ENCODE measurements around the gene SEMA3D. TPM values are rescaled to one million over a fixed set of nuclear protein-coding genes. Genes with fewer than 3 reads are reported as not detected.

The SEMA3D gene
- polyA plus RNA-seq, 12 donors = 12.1 to 72.9 (median 17.9) TPM; not detected in 1

GRCh38 chr7:85079434-85079833 is 107.4 kb downstream of the SEMA3D start:
- no peak for DNase-seq

- DNase-seq = no peak
Measured at GRCh38 chr7:85078181-85078580, 108.7 kb downstream of the SEMA3D start.

- DNase-seq = no peak
Measured at GRCh38 chr7:85075864-85076263, 111.0 kb downstream of the SEMA3D start.

- DNase-seq = no peak
Measured at GRCh38 chr7:85074992-85075391, 111.9 kb downstream of the SEMA3D start.

- no peak for DNase-seq
Measured at GRCh38 chr7:85074016-85074415, 112.8 kb downstream of the SEMA3D start.

- no peak for DNase-seq
Measured at GRCh38 chr7:85070967-85071628, 115.8 kb downstream of the SEMA3D start.

DNA sequence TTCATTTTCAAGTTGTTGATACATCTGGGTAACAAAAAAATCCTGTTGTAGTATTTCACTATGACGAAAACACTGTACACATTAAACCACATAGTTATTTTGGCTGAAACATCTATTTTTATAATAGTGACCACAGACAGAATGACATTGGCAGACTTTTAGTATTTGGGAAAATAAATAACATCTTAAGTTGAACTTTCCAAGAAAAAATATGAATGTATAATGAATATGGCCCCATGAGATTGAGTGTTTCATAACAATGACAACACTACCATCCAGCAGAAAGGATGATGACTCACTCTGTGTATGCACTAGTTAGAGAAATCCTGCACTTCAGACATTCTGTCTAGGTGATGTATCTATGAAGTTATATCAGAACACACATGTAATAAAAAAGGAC is 118.1 kb downstream of the SEMA3D start:
- DNase-seq = peak; percentile 29

- DNase-seq = no peak
Measured at GRCh38 chr7:85067371-85067770, 119.5 kb downstream of the SEMA3D start.

DNA sequence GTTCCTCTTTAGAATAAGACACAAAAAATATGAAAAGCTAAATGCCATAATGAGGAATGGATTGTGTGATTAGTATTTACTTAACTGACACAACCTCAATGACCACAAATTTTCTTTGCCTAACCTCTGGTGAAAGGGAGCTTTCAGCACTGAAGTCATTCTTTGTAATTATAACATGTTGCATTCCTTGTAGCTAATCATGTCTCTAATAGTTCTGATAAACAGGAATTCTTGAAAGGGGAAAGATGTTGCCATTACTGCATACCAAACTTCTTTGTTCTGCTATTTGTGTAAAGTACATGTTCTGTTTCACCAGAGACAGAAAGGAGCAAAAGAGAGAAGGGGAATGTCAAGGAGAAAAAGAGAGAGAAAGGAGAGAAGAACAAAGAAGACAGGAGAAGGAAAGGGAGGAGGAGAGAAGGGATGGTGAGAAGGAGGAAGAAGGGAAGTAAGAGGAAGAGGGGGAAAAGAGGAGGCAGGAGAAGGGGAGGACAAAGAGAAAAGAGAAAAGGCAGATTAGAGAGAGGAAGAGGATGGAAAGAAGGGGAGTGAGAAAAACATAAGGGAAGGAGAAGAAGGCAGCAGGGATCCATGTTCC is 120.9 kb downstream of the SEMA3D start:
- DNase-seq = no peak

DNA sequence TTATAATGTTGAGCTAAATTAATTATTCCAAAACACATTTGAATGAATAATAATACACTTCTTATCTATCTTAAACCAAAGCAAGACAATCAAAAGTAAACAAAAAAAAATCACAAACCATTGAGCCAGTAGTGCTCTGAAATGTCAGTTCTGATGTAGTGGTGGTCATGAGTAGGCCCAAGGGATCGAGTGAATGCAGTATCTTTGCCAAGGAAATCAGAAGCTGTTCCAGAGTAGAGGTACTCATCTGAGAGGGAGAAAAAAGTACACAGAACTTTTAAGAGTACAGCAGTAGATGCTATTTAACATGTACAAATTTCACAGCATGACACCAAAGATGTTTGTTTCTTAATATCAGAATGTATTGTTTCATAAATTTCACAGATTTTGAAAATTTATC is 121.5 kb downstream of the SEMA3D start:
- DNase-seq = peak; percentile 60

GRCh38 chr7:85062651-85063050 is 124.2 kb downstream of the SEMA3D start:
- no peak for DNase-seq

GRCh38 chr7:85061456-85061855 is 125.4 kb downstream of the SEMA3D start:
- DNase-seq = peak; percentile 73

DNA sequence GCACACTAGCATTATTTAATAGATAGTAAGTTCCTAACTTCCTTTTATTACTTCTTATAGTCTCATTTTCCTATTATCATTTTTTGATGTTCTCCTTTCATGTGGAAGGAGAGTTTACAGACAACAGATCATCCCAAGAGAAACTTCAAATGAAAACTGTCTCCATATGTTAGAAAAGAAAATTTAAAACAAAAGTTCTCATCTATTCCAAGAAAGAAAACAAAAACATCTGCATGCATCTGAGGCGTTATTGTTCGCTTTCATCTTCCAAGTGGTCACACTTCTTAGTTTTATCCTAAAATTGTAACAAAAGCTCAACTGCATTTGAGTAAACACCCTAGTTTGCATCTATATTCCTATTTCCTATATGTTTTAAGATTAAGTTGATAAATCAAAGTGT is 126.2 kb downstream of the SEMA3D start:
- DNase-seq = no peak

GRCh38 chr7:85055906-85056305 is 130.9 kb downstream of the SEMA3D start:
- no peak for DNase-seq

- no peak for DNase-seq
Measured at GRCh38 chr7:85055196-85055595, 131.7 kb downstream of the SEMA3D start.

- no peak for DNase-seq
Measured at GRCh38 chr7:85054306-85054705, 132.6 kb downstream of the SEMA3D start.

- no peak for DNase-seq
Measured at GRCh38 chr7:85052894-85053293, 134.0 kb downstream of the SEMA3D start.

DNA sequence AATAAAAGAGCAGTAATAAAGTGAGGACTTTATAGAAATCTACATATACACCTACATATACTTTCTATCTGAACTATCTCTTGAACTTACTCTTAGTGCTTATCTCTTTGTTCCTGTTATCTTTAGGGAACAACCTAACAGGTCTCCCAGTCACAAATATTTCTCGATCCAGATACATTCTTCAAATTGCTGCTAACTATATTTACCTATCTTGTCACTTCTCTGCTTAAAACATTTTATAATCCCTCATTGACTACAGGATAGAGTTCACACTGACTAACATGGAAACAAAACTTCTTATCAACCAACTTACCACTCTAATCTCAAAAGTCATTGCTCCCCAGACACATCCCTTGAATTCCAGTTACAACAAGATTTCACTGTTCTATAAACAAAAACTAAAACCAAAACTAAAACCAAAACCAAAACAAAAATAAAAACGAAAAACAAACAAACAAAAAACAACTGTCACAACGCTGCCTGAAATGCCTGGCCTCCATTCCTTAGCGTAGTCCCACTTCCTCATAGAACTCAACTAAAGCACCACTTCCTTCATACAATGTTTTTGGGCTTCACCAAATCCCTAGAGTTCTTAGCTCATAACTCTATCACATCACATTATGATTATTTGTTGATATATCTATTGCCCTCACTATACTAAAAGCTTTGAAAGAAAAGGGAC is 134.7 kb downstream of the SEMA3D start:
- DNase-seq = no peak

- no peak for DNase-seq
Measured at GRCh38 chr7:85046534-85046933, 140.3 kb downstream of the SEMA3D start.

DNA sequence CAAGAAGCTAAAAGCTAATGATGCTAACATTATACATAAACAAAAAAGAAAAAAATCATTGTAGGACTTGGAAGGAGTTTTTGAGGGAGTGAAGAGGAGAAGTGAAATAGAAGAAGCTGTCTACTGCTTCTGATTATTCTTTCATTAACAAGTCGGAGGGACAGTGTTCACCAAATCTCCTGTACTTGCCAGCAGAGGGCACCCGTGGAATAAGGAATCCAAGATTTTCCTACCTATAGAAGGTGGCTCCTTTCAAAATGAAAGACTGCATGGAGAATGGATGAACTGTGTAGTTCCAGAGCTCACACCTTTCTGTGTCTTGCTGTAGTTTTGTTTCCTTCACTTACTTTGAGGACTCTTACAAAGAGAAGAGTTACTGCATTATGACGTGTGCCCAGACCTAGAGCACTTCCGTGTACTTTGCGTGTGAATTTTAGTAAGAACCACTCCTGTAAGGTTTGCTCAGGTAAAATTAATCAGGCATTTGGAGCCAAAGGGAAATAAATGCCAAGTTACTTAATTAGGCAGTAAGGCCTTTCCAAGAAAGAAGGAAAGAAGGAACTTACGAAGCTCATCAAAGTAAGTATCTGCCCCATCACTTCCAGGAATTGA is 145.1 kb downstream of the SEMA3D start:
- peak; percentile 59 for DNase-seq

GRCh38 chr7:85039196-85039923 is 147.5 kb downstream of the SEMA3D start:
- no peak for DNase-seq

DNA sequence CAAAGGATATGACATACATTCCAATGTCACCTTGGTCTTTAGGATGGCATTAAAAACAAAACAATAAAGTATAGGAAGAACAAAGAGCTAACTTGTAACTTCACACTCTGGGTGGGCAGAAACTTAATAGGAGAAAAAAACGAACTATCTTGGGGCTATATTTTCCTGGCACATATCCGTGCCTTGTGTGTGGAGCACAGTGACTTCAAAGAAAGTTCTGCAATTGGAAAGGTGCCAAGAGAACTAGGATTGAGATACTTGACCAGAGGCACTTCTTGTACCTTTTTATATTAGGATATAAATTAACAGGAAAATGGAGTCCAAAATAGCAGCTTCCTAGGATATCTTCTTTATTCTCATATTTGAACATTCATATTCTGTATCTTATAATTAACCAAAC is 148.4 kb downstream of the SEMA3D start:
- no peak for DNase-seq

All from muscle of arm (tissue), 12 donors.